ENCODE data around the gene PDIA5.
A peak's percentile ranks its signal among the peaks of the same experiment; 100 is the strongest.

PDIA5 gene

DNA sequence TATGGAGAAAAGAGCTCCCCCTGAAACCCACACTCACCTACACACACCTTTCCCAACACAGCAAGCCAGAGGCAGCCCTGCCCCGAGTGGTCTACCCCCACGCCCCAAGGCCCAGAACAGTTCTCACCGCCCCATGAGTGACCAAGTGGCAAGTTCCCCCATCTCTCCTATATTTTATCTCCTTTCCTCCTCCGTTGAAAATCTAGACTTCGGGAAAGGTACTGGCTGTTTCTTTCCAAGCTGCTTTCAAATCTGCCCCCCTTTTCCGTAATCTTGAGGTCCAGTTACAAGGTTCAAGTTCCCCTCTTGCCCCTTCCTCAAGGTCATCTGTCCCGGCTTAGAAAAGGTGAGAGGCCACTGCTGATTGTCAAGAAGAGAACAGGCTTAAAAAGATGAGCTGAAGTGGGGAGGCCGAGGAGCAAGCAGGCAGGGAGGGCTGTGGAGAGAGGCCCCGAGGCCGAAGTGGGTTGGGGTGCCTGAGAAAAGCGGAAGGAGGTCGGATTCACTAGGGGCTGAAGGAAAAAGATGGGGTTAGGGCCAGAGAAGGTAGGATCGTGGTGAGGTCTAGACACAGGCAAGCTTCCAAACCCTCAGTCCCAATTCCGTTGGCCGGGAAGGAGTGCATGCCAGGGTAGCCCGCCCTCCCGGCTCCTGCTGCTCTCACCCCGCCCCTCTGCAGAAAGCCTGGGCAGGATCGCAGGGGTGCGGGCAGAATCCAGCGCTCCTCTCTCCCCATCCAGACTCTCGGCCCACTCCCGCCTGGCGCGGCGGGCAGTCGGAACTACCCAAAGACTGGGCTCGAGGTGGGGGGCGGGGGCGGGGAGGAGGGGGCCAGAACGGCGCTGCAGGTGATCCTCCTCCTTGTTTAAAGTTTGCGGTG is 40.9 kb upstream of the PDIA5 start:
- H4K91ac ChIP-seq (ENCODE audit: low read length) = no peak overlapping the region
- peak overlapping the region; percentile 95 for H3K4me2 ChIP-seq (ENCODE audit: low read length, poor library complexity, severe bottlenecking)
- H3K18ac ChIP-seq (ENCODE audit: low read depth in 1 of 2, low read length in 2 of 2) = no peak overlapping the region
- H3K4me1 ChIP-seq (ENCODE audit: control insufficient read depth, insufficient read depth, low read depth, low read length) = peaks cover 23% of the 10 kb centered on the region
- H3K9ac ChIP-seq (ENCODE audit: low read length) = no peak overlapping the region
- H4K8ac ChIP-seq (ENCODE audit: low read length) = no peak overlapping the region
- H3K36me3 ChIP-seq (ENCODE audit: control insufficient read depth in 1 of 2, insufficient read depth in 2 of 2, low read depth in 1 of 2, low read length in 2 of 2) = no peaks in the 10 kb centered on the region
- no peak overlapping the region for H3K23ac ChIP-seq (ENCODE audit: low read length in 2 of 2)
- no peak overlapping the region for H3K4ac ChIP-seq (ENCODE audit: low read depth in 1 of 2, low read length in 2 of 2)
- DNase-seq = no peak
- H3K14ac ChIP-seq (ENCODE audit: low read length in 2 of 2) = no peak overlapping the region
- H2AK5ac ChIP-seq (ENCODE audit: low read length, severe bottlenecking) = no peak overlapping the region
- no peak overlapping the region for H3K27ac ChIP-seq (ENCODE audit: low read length, poor library complexity, severe bottlenecking)
- no peak overlapping the region for H2BK12ac ChIP-seq (ENCODE audit: low read length in 2 of 2)
- H3K27me3 ChIP-seq (ENCODE audit: control insufficient read depth in 1 of 2, insufficient read depth in 1 of 2, low read length in 2 of 2) = peaks cover 94 to 95% of the 10 kb centered on the region in 2 experiments
- peaks cover 11% of the 10 kb centered on the region for H3K9me3 ChIP-seq (ENCODE audit: control insufficient read depth, low read length)
- WGBS = 29% methylated on average over 13 of the region's 33 CpGs
- no peak overlapping the region for H2BK5ac ChIP-seq (ENCODE audit: low read depth, low read length, poor library complexity, severe bottlenecking)
- no peak overlapping the region for H2BK15ac ChIP-seq (ENCODE audit: low read depth, poor library complexity, severe bottlenecking)
- H2BK120ac ChIP-seq (ENCODE audit: low read depth, low read length) = no peak overlapping the region
- no peak overlapping the region for H3K4me3 ChIP-seq (ENCODE audit: insufficient read depth in 1 of 2, low read depth in 1 of 2, low read length in 2 of 2)
- H3K79me1 ChIP-seq (replicated peaks; ENCODE audit: low read length, poor library complexity, severe bottlenecking) = no peaks in the 10 kb centered on the region
- H2AFZ ChIP-seq (ENCODE audit: low read depth, low read length) = no peak overlapping the region

DNA sequence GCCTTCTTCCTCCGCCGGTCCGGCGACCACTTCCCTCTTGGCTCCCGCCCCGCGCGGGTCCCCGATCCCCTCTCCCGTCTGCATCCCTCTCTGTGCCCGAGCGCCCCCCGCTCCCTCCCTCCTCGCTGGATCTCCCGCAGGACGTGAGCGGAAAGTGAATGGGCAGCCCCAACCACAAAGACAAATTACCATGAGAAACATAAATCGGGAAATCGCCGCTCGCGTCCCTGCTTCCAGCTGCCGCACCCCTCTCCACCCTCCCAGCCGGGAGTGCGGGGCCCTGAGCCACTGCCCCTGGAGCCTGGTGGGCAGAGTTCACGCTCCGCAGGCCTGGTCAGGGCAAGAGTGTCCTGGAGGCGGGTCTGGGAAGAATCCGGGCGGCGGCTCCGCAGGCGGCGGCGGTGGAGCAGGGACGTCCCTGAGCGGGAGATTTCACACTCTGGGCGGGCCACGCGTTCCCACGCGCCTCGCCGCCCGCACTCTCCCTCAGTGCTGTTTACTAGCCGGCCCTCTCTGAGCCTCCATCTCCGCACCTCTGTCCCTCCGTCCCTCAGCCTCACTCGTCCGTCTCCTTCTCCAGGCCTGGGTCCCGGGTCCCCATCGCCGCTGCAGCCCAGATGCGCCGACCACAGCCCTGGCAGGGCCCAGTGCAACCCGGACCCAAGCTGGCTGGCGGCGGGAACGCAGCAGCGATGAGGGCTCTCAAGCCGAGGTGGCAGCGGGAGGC is 40.1 kb upstream of the PDIA5 start:
- H3K27ac ChIP-seq (ENCODE audit: low read length, poor library complexity, severe bottlenecking) = no peak overlapping the region
- WGBS = 1% methylated on average over 49 of the region's 62 CpGs
- peak overlapping the region in 1 of 2 experiments; percentile 79 for H3K14ac ChIP-seq (ENCODE audit: low read length in 2 of 2)
- H3K4me1 ChIP-seq (ENCODE audit: control insufficient read depth, insufficient read depth, low read depth, low read length) = peaks cover 23% of the 10 kb centered on the region
- no peak overlapping the region for H2AK5ac ChIP-seq (ENCODE audit: low read length, severe bottlenecking)
- no peaks in the 10 kb centered on the region for H3K79me1 ChIP-seq (replicated peaks; ENCODE audit: low read length, poor library complexity, severe bottlenecking)
- no peak overlapping the region for H2BK120ac ChIP-seq (ENCODE audit: low read depth, low read length)
- no peak overlapping the region for H4K8ac ChIP-seq (ENCODE audit: low read length)
- peak overlapping the region; percentile 45 to 77 for H3K4me3 ChIP-seq (ENCODE audit: insufficient read depth in 1 of 2, low read depth in 1 of 2, low read length in 2 of 2)
- H2BK15ac ChIP-seq (ENCODE audit: low read depth, poor library complexity, severe bottlenecking) = no peak overlapping the region
- H2BK5ac ChIP-seq (ENCODE audit: low read depth, low read length, poor library complexity, severe bottlenecking) = no peak overlapping the region
- H3K4me2 ChIP-seq (ENCODE audit: low read length, poor library complexity, severe bottlenecking) = peak overlapping the region; percentile 95
- H3K9me3 ChIP-seq (ENCODE audit: control insufficient read depth, low read length) = peaks cover 11% of the 10 kb centered on the region
- H3K23ac ChIP-seq (ENCODE audit: low read length in 2 of 2) = peak overlapping the region in 1 of 2 experiments; percentile 100
- H3K9ac ChIP-seq (ENCODE audit: low read length) = no peak overlapping the region
- peak; percentile 17 for DNase-seq
- H3K4ac ChIP-seq (ENCODE audit: low read depth in 1 of 2, low read length in 2 of 2) = no peak overlapping the region
- H3K27me3 ChIP-seq (ENCODE audit: control insufficient read depth in 1 of 2, insufficient read depth in 1 of 2, low read length in 2 of 2) = peaks cover 94 to 95% of the 10 kb centered on the region in 2 experiments
- no peak overlapping the region for H3K18ac ChIP-seq (ENCODE audit: low read depth in 1 of 2, low read length in 2 of 2)
- no peak overlapping the region for H4K91ac ChIP-seq (ENCODE audit: low read length)
- no peak overlapping the region for H2BK12ac ChIP-seq (ENCODE audit: low read length in 2 of 2)
- H3K36me3 ChIP-seq (ENCODE audit: control insufficient read depth in 1 of 2, insufficient read depth in 2 of 2, low read depth in 1 of 2, low read length in 2 of 2) = no peaks in the 10 kb centered on the region
- H2AFZ ChIP-seq (ENCODE audit: low read depth, low read length) = peak overlapping the region; percentile 67

DNA sequence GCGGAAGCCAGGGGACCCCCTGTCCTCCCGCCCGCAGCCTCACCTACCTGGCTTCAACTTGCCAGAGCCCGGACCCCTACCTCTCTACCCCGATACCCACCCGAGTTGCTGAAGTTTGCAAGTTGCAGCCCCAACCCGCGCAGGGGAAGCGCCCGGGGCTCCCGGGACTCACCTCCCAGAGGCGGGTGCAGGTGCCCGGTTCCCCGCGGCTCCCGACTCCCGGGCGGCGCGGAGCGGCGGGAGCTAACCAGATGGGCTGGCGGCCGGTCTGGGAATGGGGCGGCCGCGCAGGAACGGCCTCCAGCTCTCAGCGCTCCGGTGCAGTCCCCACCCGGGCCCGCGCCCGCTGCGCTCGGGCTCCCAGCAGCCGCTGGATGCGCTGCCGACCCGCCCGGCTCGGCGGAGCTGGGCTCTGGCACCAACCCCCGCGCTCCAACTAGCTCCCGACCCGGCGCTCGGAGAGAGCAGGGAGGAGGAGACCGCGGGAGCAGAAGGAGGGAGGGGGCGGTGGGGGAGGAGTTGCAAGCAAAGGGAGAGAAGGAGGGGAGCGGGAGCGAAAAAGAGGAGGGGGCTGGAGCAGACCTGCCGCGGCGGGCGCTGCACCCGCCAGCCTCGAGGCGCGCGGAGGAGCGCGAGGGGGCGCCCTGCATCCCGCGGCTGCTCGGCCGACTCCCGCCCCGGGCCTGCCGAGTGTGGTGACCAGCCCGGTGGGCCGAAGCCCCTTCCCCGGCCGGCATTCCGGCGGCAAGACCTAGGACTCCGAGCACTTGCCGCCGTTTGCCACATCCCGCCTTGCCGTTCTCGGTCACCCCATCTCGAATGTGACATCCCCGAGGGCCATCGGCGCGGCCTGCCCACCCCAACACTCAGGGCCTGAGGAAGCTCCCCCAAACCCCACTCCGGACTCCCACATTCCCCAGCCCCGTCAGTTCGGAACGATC is 39.3 kb upstream of the PDIA5 start, which contains the start of gene SEMA5B:
Gene SEMA5B (minus strand): TSS at position 472 of the 941 bp plus-strand sequence. CDS start 66,500 bp downstream, outside the sequence.
- Histone ChIP-seq H3K4me1 (ENCODE audit: control insufficient read depth, insufficient read depth, low read depth, low read length) (peaks cover 23% of the 10 kb centered on the region), H3K4me3 (ENCODE audit: insufficient read depth in 1 of 2, low read depth in 1 of 2, low read length in 2 of 2) (peak within 1 kb of the TSS; percentile 46 to 77), H3K9ac (ENCODE audit: low read length) (peak within 1 kb of the TSS; percentile 51), H2BK12ac (ENCODE audit: low read length in 2 of 2) (peak within 1 kb of the TSS in 1 of 2 experiments; percentile 25), H2AK5ac (ENCODE audit: low read length, severe bottlenecking) (no peak within 1 kb of the TSS), H4K8ac (ENCODE audit: low read length) (no peak within 1 kb of the TSS), H3K18ac (ENCODE audit: low read depth in 1 of 2, low read length in 2 of 2) (peak within 1 kb of the TSS in 1 of 2 experiments; percentile 61), H3K14ac (ENCODE audit: low read length in 2 of 2) (peak within 1 kb of the TSS in 1 of 2 experiments; percentile 79), H2BK5ac (ENCODE audit: low read depth, low read length, poor library complexity, severe bottlenecking) (no peak within 1 kb of the TSS), H4K91ac (ENCODE audit: low read length) (no peak within 1 kb of the TSS), H3K79me1 (replicated peaks; ENCODE audit: low read length, poor library complexity, severe bottlenecking) (no peaks in the 10 kb centered on the region), H2BK120ac (ENCODE audit: low read depth, low read length) (no peak within 1 kb of the TSS), H3K27me3 (ENCODE audit: control insufficient read depth in 1 of 2, insufficient read depth in 1 of 2, low read length in 2 of 2) (peaks cover 93 to 95% of the 10 kb centered on the region in 2 experiments), H2AFZ (ENCODE audit: low read depth, low read length) (peak within 1 kb of the TSS; percentile 67), H3K36me3 (ENCODE audit: control insufficient read depth in 1 of 2, insufficient read depth in 2 of 2, low read depth in 1 of 2, low read length in 2 of 2) (no peaks in the 10 kb centered on the region), H3K23ac (ENCODE audit: low read length in 2 of 2) (peak within 1 kb of the TSS in 1 of 2 experiments; percentile 100), H3K4me2 (ENCODE audit: low read length, poor library complexity, severe bottlenecking) (peak within 1 kb of the TSS; percentile 95), H3K27ac (ENCODE audit: low read length, poor library complexity, severe bottlenecking) (no peak within 1 kb of the TSS), H2BK15ac (ENCODE audit: low read depth, poor library complexity, severe bottlenecking) (no peak within 1 kb of the TSS), H3K9me3 (ENCODE audit: control insufficient read depth, low read length) (peaks cover 11% of the 10 kb centered on the region), H3K4ac (ENCODE audit: low read depth in 1 of 2, low read length in 2 of 2) (no peak within 1 kb of the TSS)
- under 1% methylated on average over 66 of the region's 94 CpGs for WGBS
- peak; percentile 18 for DNase-seq

Data from mesenchymal stem cell (in vitro differentiated cells and primary cell).